ENCODE data around the gene CWC27. TPM values are rescaled to one million over a fixed set of nuclear protein-coding genes. Genes with fewer than 3 reads are reported as not detected.

CWC27 gene
- total and polyA plus RNA-seq, 9 of the 15 experiments (the other 6 are each of a cell fraction or from before 2014, with no cell fraction given): 19.7 to 49.3 (median 38.3) TPM

DNA sequence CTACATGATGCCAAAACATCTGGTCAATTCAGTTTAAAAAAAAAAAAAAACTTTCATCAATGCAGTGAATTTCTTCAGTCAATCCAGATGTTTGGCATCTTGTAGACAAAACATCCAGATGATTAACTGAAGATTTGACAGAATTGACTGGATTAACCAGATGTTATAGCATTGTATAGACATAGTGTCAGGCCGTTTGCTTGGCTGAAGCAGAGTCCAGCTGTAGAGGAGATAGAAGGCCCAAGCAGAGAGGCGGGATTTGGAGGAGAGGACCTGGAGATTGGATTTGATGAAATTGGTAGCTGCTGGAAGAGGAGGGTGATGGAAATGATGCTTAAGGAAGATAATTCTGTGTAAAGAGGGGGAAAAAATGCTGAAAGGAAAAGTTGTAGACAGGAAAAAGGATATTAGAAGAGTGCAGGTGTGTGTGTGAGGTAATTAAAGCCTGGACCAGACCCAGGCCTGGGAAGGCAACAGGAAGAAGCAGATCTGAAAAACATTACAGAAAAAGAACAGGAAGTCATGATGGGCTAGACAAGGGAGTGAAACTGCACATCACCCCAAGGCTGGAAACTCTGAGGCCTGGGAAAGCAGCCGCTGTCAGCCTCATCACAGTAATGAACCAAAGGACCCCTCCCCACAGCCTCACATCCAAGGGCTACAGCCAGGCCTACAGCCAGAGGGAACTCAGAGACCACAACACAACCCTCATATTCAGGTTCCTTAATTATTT, 258.3 kb downstream of the CWC27 start:
- Histone ChIP-seq H3K4me1 (replicated peaks in 1 of 2; ENCODE audit: control insufficient read depth in 2 of 2, insufficient read depth in 2 of 2, low read length in 2 of 2) (no peaks in the 10 kb centered on the region), H3K27me3 (ENCODE audit: control insufficient read depth in 2 of 2, insufficient read depth in 2 of 2, low read length in 2 of 2) (no peaks in the 10 kb centered on the region), H3K9me1 (ENCODE audit: control insufficient read depth, insufficient read depth, low read length) (no peaks in the 10 kb centered on the region), H3K36me3 (ENCODE audit: control insufficient read depth, insufficient read depth, low read length) (no peaks in the 10 kb centered on the region), H3K9ac (ENCODE audit: insufficient read depth in 1 of 2, low read depth in 2 of 2, low read length in 2 of 2) (no peak overlapping the region), H3K9me3 (replicated peaks; ENCODE audit: control insufficient read depth, insufficient read depth, low read depth, low read length) (no peaks in the 10 kb centered on the region), H2AFZ (ENCODE audit: low read depth, low read length) (no peak overlapping the region), H3K4me3 (no peak overlapping the region), H3K4me2 (ENCODE audit: insufficient read depth, low read length) (no peak overlapping the region), H3K27ac (ENCODE audit: extremely low read depth, low read depth, low read length) (no peak overlapping the region), H3K79me2 (ENCODE audit: control insufficient read depth, insufficient read depth, low read length) (no peaks in the 10 kb centered on the region), H4K20me1 (replicated peaks; ENCODE audit: control insufficient read depth, insufficient read depth, low read length) (no peaks in the 10 kb centered on the region)
- no TSS peak for BruUV-seq (replicated peaks)
- CTCF ChIA-PET (ENCODE audit: low intra/inter-chr PET ratio): no interaction called here
- ATAC-seq (no peak), FAIRE-seq (no peak), DNase-seq (ENCODE audit: extremely low read depth in 1 of 4, low spot score in 3 of 4) (no peak)
- POLR2A ChIA-PET: interaction anchor here (0.6 kb wide), 1 partner anchor 245 kb away, joined by 3 read pairs; no protein-coding TSS in a partner anchor
- TF ChIP-seq, protein P1, sequence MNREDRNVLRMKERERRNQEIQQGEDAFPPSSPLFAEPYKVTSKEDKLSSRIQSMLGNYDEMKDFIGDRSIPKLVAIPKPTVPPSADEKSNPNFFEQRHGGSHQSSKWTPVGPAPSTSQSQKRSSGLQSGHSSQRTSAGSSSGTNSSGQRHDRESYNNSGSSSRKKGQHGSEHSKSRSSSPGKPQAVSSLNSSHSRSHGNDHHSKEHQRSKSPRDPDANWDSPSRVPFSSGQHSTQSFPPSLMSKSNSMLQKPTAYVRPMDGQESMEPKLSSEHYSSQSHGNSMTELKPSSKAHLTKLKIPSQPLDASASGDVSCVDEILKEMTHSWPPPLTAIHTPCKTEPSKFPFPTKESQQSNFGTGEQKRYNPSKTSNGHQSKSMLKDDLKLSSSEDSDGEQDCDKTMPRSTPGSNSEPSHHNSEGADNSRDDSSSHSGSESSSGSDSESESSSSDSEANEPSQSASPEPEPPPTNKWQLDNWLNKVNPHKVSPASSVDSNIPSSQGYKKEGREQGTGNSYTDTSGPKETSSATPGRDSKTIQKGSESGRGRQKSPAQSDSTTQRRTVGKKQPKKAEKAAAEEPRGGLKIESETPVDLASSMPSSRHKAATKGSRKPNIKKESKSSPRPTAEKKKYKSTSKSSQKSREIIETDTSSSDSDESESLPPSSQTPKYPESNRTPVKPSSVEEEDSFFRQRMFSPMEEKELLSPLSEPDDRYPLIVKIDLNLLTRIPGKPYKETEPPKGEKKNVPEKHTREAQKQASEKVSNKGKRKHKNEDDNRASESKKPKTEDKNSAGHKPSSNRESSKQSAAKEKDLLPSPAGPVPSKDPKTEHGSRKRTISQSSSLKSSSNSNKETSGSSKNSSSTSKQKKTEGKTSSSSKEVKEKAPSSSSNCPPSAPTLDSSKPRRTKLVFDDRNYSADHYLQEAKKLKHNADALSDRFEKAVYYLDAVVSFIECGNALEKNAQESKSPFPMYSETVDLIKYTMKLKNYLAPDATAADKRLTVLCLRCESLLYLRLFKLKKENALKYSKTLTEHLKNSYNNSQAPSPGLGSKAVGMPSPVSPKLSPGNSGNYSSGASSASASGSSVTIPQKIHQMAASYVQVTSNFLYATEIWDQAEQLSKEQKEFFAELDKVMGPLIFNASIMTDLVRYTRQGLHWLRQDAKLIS (CRISPR knock-in tag; IDR thresholded peaks at IDR 0.05): no peak
- no peak for TF ChIP-seq ZNF121 (CRISPR knock-in tag; conservative IDR thresholded peaks at IDR 0.05)
- in situ Hi-C loops (cut with MboI) (no loop called here), intact Hi-C loops (cut with micrococcal nuclease) (no loop called here)
- 41% methylated on average over 3 of the region's 3 CpGs for WGBS (ENCODE audit: insufficient coverage, low coverage, missing lambda C conversion rate)

All from K562 (cell line).